Measurements from ENCODE around the gene CSRNP3. TPM values are rescaled to one million over a fixed set of nuclear protein-coding genes. Genes with fewer than 3 reads are reported as not detected.
A peak's percentile ranks its signal among the peaks of the same experiment; 100 is the strongest.

The CSRNP3 gene
- total RNA-seq, 1 experiment from 2014 or later = 39.5 TPM

DNA sequence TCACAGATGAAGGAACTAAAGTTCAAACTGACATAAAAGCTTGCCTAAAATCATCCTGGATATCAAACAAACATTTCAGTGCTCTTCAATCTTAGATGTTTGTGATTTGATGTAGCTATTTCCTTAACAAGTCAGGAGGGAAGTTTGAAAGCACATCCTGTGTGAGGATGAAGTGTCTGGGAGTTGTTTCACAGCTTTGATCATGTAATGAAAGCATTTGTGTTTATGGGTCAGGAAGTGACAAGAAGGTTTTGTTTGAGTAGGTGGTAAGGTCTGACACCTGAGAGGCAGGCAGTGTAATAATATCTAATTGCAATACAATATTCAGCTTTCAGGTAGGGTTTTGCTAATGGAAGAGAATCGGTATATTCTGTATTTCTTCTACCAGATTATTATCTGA is 26.0 kb upstream of the CSRNP3 start:
- no peak for DNase-seq (ENCODE audit: low spot score)
- Histone ChIP-seq H3K9me3 (ENCODE audit: low read depth, low read length, poor library complexity, severe bottlenecking) (no peaks in the 10 kb centered on the region), H3K27me3 (replicated peaks; ENCODE audit: insufficient read depth, low read depth, low read length, poor library complexity) (no peaks in the 10 kb centered on the region), H3K4me1 (ENCODE audit: insufficient read depth, low read length, poor library complexity, severe bottlenecking) (peaks cover 21% of the 10 kb centered on the region), H3K36me3 (ENCODE audit: insufficient read depth, low read length, poor library complexity, severe bottlenecking) (no peaks in the 10 kb centered on the region), H3K4me3 (ENCODE audit: low read depth, low read length, poor library complexity, severe bottlenecking) (no peak overlapping the region), H3K27ac (ENCODE audit: low read depth, low read length, poor library complexity, severe bottlenecking) (no peak overlapping the region)
- ChIA-PET CTCF (no interaction called here), POLR2A (ENCODE audit: low non-redundant PET) (no interaction called here)
- intact Hi-C loops (cut with micrococcal nuclease; ENCODE audit: unreplicated experiment) = no loop called here
- no TSS peak for BruUV-seq (replicated peaks)
- TF ChIP-seq, protein P1, sequence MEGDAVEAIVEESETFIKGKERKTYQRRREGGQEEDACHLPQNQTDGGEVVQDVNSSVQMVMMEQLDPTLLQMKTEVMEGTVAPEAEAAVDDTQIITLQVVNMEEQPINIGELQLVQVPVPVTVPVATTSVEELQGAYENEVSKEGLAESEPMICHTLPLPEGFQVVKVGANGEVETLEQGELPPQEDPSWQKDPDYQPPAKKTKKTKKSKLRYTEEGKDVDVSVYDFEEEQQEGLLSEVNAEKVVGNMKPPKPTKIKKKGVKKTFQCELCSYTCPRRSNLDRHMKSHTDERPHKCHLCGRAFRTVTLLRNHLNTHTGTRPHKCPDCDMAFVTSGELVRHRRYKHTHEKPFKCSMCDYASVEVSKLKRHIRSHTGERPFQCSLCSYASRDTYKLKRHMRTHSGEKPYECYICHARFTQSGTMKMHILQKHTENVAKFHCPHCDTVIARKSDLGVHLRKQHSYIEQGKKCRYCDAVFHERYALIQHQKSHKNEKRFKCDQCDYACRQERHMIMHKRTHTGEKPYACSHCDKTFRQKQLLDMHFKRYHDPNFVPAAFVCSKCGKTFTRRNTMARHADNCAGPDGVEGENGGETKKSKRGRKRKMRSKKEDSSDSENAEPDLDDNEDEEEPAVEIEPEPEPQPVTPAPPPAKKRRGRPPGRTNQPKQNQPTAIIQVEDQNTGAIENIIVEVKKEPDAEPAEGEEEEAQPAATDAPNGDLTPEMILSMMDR (conservative IDR thresholded peaks at IDR 0.05; ENCODE audit: low read depth, low read length) = no peak
- TF ChIP-seq EZH2 (IDR thresholded peaks at IDR 0.05; ENCODE audit: borderline replicate concordance, low read depth, low read length, poor library complexity, severe bottlenecking) = no peak

DNA sequence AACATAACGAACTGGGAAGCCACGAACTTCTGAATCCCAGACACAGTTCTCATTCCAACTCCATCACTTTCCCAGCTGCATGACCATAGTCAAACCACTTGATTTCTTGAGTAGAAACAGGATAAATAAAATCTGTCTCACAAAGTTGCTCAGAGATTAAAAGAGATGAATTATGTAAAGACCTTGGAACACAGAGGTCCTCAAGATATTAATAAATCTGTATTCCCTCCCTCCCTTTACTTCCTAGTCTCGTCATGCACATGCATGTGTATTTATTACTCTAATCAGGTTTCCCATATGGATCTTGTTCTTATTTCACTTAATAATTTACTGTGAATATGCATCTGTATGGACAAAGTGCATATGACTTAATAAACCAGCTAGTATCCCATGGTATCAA is 21.1 kb upstream of the CSRNP3 start:
- CTCF ChIA-PET = no interaction called here

DNA sequence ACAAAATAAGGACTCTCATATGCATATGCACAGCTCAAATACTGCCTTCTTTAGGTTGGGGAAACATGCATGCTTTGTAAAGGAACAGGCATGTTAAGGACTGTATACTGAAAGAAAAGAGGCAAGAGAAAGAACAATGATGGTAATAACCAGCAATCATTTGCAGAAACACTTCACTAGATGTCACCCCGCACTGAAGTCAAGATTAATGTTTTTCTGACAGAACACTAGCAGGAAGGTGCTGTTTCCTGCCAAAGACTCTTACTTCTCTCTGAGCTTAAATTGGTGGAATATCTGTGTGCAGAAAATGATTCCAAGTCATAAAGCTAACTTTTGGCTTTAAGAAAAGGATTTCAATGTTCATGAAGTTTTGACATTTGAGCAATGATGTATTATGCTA is 19.3 kb upstream of the CSRNP3 start:
- H3K4me3 ChIP-seq (ENCODE audit: low read depth, low read length, poor library complexity, severe bottlenecking) = no peak overlapping the region
- BruUV-seq (replicated peaks) = no TSS peak
- TF ChIP-seq EZH2 (IDR thresholded peaks at IDR 0.05; ENCODE audit: borderline replicate concordance, low read depth, low read length, poor library complexity, severe bottlenecking) = no peak
- TF ChIP-seq, protein P1 (conservative IDR thresholded peaks at IDR 0.05; ENCODE audit: low read depth, low read length) = peak; percentile 40; the same call in 1 of the 2 replicates
- H3K27me3 ChIP-seq (replicated peaks; ENCODE audit: insufficient read depth, low read depth, low read length, poor library complexity) = no peaks in the 10 kb centered on the region
- H3K9me3 ChIP-seq (ENCODE audit: low read depth, low read length, poor library complexity, severe bottlenecking) = peaks cover 8% of the 10 kb centered on the region
- H3K36me3 ChIP-seq (ENCODE audit: insufficient read depth, low read length, poor library complexity, severe bottlenecking) = no peaks in the 10 kb centered on the region
- intact Hi-C loops (cut with micrococcal nuclease; ENCODE audit: unreplicated experiment) = loop anchor here (5.0 to 10.0 kb wide), 4 partner anchors 43 to 505 kb away; partner anchors contain the start of gene TTC21B
- ChIA-PET CTCF (interaction anchor here (0.9 to 1.0 kb wide), 2 partner anchors 12 to 48 kb away, joined by 3 to 4 read pairs; no protein-coding TSS in a partner anchor), POLR2A (ENCODE audit: low non-redundant PET) (no interaction called here)
- H3K4me1 ChIP-seq (ENCODE audit: insufficient read depth, low read length, poor library complexity, severe bottlenecking) = peaks cover 47% of the 10 kb centered on the region
- DNase-seq (ENCODE audit: low spot score) = peak; percentile 80
- H3K27ac ChIP-seq (ENCODE audit: low read depth, low read length, poor library complexity, severe bottlenecking) = peak overlapping the region; percentile 87

More for the DNA sequence above, 21.1 kb upstream of the CSRNP3 start:
- no TSS peak for BruUV-seq (replicated peaks)
- Histone ChIP-seq H3K27me3 (replicated peaks; ENCODE audit: insufficient read depth, low read depth, low read length, poor library complexity) (no peaks in the 10 kb centered on the region), H3K4me3 (ENCODE audit: low read depth, low read length, poor library complexity, severe bottlenecking) (no peak overlapping the region), H3K4me1 (ENCODE audit: insufficient read depth, low read length, poor library complexity, severe bottlenecking) (peaks cover 42% of the 10 kb centered on the region), H3K27ac (ENCODE audit: low read depth, low read length, poor library complexity, severe bottlenecking) (no peak overlapping the region), H3K36me3 (ENCODE audit: insufficient read depth, low read length, poor library complexity, severe bottlenecking) (no peaks in the 10 kb centered on the region), H3K9me3 (ENCODE audit: low read depth, low read length, poor library complexity, severe bottlenecking) (no peaks in the 10 kb centered on the region)
- POLR2A ChIA-PET (ENCODE audit: low non-redundant PET) = no interaction called here
- no peak for DNase-seq (ENCODE audit: low spot score)
- intact Hi-C loops (cut with micrococcal nuclease; ENCODE audit: unreplicated experiment) = no loop called here
- TF ChIP-seq, protein P1 (conservative IDR thresholded peaks at IDR 0.05; ENCODE audit: low read depth, low read length) = no peak
- no peak for TF ChIP-seq EZH2 (IDR thresholded peaks at IDR 0.05; ENCODE audit: borderline replicate concordance, low read depth, low read length, poor library complexity, severe bottlenecking)
